B cell (primary cell): Measurements from ENCODE around the gene SIL1. TPM values are rescaled to one million over a fixed set of nuclear protein-coding genes. Genes with fewer than 3 reads are reported as not detected.

ENCODE experiments used
- ATAC-seq: fragments of 200-7000 bp; cut with Tn5 transposase; one replicate; pipeline ENCODE4 v1.10.0; 2021; ENCODE audit warnings: low read depth, mild to moderate bottlenecking, moderate number of reproducible peaks, moderate library complexity
- CTCF ChIA-PET: fragments of 350-600 bp; sonication (Branson Sonifier 250); formaldehyde crosslinking; loops from one replicate; lab custom pipeline; 2021; ENCODE audit warnings: antibody characterized with exemption, inconsistent platforms; lab: Charles Lee
- POLR2A ChIA-PET: fragments of 350-600 bp; sonication (Branson Sonifier 250); formaldehyde crosslinking; loops from one replicate; lab custom pipeline; 2021; ENCODE audit warnings: antibody characterized with exemption; lab: Charles Lee
- DNase-seq: peaks from one replicate; pipeline ENCODE4 v3.0.0; 2013
- H2AFZ ChIP-seq: 2 replicates; pipeline ENCODE4 v1.6.1; 2012; ENCODE audit warnings: mild to moderate bottlenecking, low read depth, low read length; ENCODE audit not compliant: insufficient read depth, poor library complexity, severe bottlenecking
- H3K27ac ChIP-seq, 2 donors: 1 replicate in 1 of 2; 2 replicates in 1 of 2; pipeline ENCODE4 v1.5.1; 2012 to 2013; ENCODE audit warnings: low read length in 2 of 2, mild to moderate bottlenecking in 2 of 2, moderate library complexity in 1 of 2
- H3K27me3 ChIP-seq, 4 experiments: fragments of 200-600 bp in 1 of 4; sonication (generic) in 1 of 4; replicated peaks in 1 of 4; 1 replicate in 2 of 4; 2 replicates in 2 of 4; pipeline versions ENCODE4 v1.6.1 to v1.7.0; 2013 to 2016; ENCODE audit warnings: low read length in 3 of 4, mild to moderate bottlenecking in 2 of 4, mixed read lengths in 1 of 4, moderate library complexity in 1 of 4; ENCODE audit not compliant: insufficient read depth in 4 of 4, control insufficient read depth in 3 of 4; ENCODE audit errors: control extremely low read depth in 1 of 4
- H3K36me3 ChIP-seq, 2 experiments: replicated peaks in 1 of 2; 1 replicate in 1 of 2; 2 replicates in 1 of 2; pipeline versions ENCODE4 v1.6.1 to v1.7.1; 2013; ENCODE audit warnings: low read length in 1 of 2; ENCODE audit not compliant: insufficient read depth in 2 of 2, control insufficient read depth in 1 of 2; ENCODE audit errors: control extremely low read depth in 1 of 2, extremely low read depth in 1 of 2
- H3K4me1 ChIP-seq, 2 donors: fragments of 200-600 bp in 1 of 2; sonication (generic) in 1 of 2; 1 replicate in 1 of 2; 2 replicates in 1 of 2; pipeline versions ENCODE4 v1.5.1 to v1.6.1; 2013 to 2017; ENCODE audit warnings: low read length in 2 of 2; ENCODE audit not compliant: control insufficient read depth in 2 of 2, insufficient read depth in 2 of 2
- H3K4me2 ChIP-seq: replicated peaks from 2 replicates; pipeline ENCODE3; 2012; ENCODE audit warnings: mild to moderate bottlenecking, low read depth, low read length; ENCODE audit not compliant: poor library complexity, severe bottlenecking
- H3K4me3 ChIP-seq, 5 experiments: fragments of 200-600 bp in 1 of 5; sonication (generic) in 1 of 5; 1 replicate in 3 of 5; 2 replicates in 2 of 5; pipeline versions ENCODE4 v1.5.1 to v1.7.0; 2011 to 2016; ENCODE audit warnings: low read length in 4 of 5, mild to moderate bottlenecking in 4 of 5, low read depth in 2 of 5, control low read depth in 1 of 5, moderate library complexity in 1 of 5; ENCODE audit not compliant: insufficient read depth in 1 of 5; ENCODE audit errors: control extremely low read depth in 1 of 5, extremely low read depth in 1 of 5
- H3K79me2 ChIP-seq: fragments of 200-600 bp; sonication (generic); one replicate; pipeline ENCODE4 v1.6.0; 2016; ENCODE audit warnings: low read length; ENCODE audit not compliant: control insufficient read depth, insufficient read depth
- H3K9ac ChIP-seq: fragments of 200-600 bp; sonication (generic); 2 replicates; pipeline ENCODE4 v1.6.1; 2017; ENCODE audit warnings: mild to moderate bottlenecking, low read length, moderate library complexity
- H3K9me3 ChIP-seq, 3 donors: one replicate each; pipeline versions ENCODE4 v1.6.1 to v1.7.1; 2013; ENCODE audit warnings: low read length in 2 of 3; ENCODE audit not compliant: control insufficient read depth in 2 of 3, insufficient read depth in 1 of 3; ENCODE audit errors: control extremely low read depth in 1 of 3
- H4K20me1 ChIP-seq: 2 replicates; pipeline ENCODE4 v1.6.0; 2012; ENCODE audit warnings: mild to moderate bottlenecking, low read length; ENCODE audit not compliant: insufficient read depth, control insufficient read depth, poor library complexity, severe bottlenecking
- H3K27ac Mint-ChIP-seq: one replicate; pipeline ENCODE4 v1.8.0; 2021; ENCODE audit warnings: mixed read lengths
- H3K27me3 Mint-ChIP-seq: one replicate; pipeline ENCODE4 v1.8.0; 2021; ENCODE audit warnings: mixed read lengths
- H3K4me1 Mint-ChIP-seq: one replicate; pipeline ENCODE4 v1.8.0; 2021; ENCODE audit warnings: mixed read lengths
- H3K4me3 Mint-ChIP-seq: one replicate; pipeline ENCODE4 v1.8.0; 2021; ENCODE audit warnings: mixed read lengths
- H3K9me3 Mint-ChIP-seq: one replicate; pipeline ENCODE4 v1.8.0; 2022; ENCODE audit warnings: mixed read lengths; ENCODE audit not compliant: insufficient read depth
- EZH2 ChIP-seq: IDR thresholded peaks from 2 replicates; pipeline ENCODE4 v1.6.1; 2012; ENCODE audit warnings: borderline replicate concordance, low read depth, mild to moderate bottlenecking, moderate library complexity, low read length; ENCODE audit not compliant: insufficient read depth, poor library complexity, severe bottlenecking
- WGBS: methylation state at CpG from one replicate; pipeline ENCODE4 v1.1.5; 2013; ENCODE audit warnings: missing lambda C conversion rate; ENCODE audit not compliant: insufficient coverage; 5-methylcytosine and 5-hydroxymethylcytosine counted together
- intact Hi-C: fragments of 100-400 bp; cut with micrococcal nuclease; formaldehyde crosslinking; loops from one replicate; pipeline ENCODE4 v1.10.0; 2022
- polyA plus RNA-seq: library from polyadenylated mRNA; depleted of rRNA; stranded (reverse); fragments of >200 nt; gene quantifications from 2 replicates; pipeline ENCODE4 v1.2.3, GENCODE V29; 2012
- total RNA-seq, 2 donors: library from RNA; stranded (reverse); fragments of 120-200 nt in 1 of 2; gene quantifications; 1 replicate in 1 of 2; 2 replicates in 1 of 2; pipeline versions ENCODE4 v1.2.3 to v1.2.4, GENCODE V29; 2013 to 2022
- TF ChIP-seq, protein P1 (sequence below): fragments of 200-600 bp; IDR thresholded peaks from one replicate; pipeline ENCODE4 v1.8.0; 2022; ENCODE audit warnings: antibody characterized with exemption, mild to moderate bottlenecking

The SIL1 gene
- total and polyA plus RNA-seq, 2 donors (not counting 1 experiment from before 2014, with no cell fraction given): 16.9 to 19.8 TPM

- H3K27ac Mint-ChIP-seq: no peak overlapping the region
Observed at GRCh38 chr5:139088024-139088423, 110.1 kb downstream of the SIL1 start.

DNA sequence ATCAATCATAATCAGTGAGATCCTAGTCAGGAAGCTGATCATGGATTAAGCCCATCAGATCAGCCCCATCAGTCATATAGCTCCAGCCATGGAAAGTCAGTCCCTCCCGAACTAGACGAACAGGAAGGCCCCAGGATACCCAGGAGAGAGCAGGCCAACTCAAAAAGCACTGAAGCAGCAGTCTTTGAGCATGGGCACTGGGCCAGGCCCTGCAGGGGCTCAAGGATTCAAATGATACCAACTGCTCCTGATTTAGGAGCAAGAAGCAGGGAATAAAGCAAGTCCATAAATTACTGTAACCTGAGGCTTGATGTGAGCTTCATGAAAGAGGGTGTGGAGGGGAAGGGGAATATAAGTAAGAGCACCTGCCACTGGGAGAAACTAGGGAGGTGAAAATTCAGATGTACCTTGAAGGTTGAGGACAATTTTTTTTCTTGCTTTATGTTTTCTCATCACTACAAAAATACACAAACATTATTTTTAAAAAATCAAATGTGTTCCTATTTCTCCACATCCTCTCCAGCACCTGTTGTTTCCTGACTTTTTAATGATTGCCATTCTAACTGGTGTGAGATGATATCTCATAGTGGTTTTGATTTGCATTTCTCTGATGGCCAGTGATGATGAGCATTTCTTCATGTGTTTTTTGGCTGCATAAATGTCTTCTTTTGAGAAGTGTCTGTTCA lies 115.2 kb downstream of the SIL1 start:
- POLR2A ChIA-PET: no interaction called here

More at GRCh38 chr5:139088024-139088423, 110.1 kb downstream of the SIL1 start:
- Histone ChIP-seq H3K9me3 (no peaks in the 10 kb centered on the region), H3K36me3 (no peaks in the 10 kb centered on the region), H3K4me1 (peaks cover 6 to 8% of the 10 kb centered on the region in 2 donors), H3K9ac (no peak overlapping the region), H4K20me1 (no peaks in the 10 kb centered on the region), H3K27me3 (no peaks in the 10 kb centered on the region), H3K4me2 (no peak overlapping the region), H2AFZ (no peak overlapping the region), H3K79me2 (peaks cover 3% of the 10 kb centered on the region), H3K27ac (no peak overlapping the region), H3K4me3 (no peak overlapping the region)
- DNase-seq (no peak), ATAC-seq (no peak)
- POLR2A ChIA-PET: no interaction called here
- Mint-ChIP-seq H3K4me3 (no peak overlapping the region), H3K9me3 (peaks cover 2% of the 10 kb centered on the region), H3K4me1 (peaks cover 10% of the 10 kb centered on the region), H3K27me3 (no peaks in the 10 kb centered on the region)
- WGBS: 7% methylated on average over 1 of the region's 1 CpG
- TF ChIP-seq, protein P1, sequence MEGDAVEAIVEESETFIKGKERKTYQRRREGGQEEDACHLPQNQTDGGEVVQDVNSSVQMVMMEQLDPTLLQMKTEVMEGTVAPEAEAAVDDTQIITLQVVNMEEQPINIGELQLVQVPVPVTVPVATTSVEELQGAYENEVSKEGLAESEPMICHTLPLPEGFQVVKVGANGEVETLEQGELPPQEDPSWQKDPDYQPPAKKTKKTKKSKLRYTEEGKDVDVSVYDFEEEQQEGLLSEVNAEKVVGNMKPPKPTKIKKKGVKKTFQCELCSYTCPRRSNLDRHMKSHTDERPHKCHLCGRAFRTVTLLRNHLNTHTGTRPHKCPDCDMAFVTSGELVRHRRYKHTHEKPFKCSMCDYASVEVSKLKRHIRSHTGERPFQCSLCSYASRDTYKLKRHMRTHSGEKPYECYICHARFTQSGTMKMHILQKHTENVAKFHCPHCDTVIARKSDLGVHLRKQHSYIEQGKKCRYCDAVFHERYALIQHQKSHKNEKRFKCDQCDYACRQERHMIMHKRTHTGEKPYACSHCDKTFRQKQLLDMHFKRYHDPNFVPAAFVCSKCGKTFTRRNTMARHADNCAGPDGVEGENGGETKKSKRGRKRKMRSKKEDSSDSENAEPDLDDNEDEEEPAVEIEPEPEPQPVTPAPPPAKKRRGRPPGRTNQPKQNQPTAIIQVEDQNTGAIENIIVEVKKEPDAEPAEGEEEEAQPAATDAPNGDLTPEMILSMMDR: no peak
- no peak for TF ChIP-seq EZH2
- CTCF ChIA-PET: no interaction called here
- intact Hi-C loops: no loop called here

More for the DNA sequence above, 115.2 kb downstream of the SIL1 start:
- no peak for DNase-seq
- H3K4me1 ChIP-seq: no peaks in the 10 kb centered on the region
- no peak overlapping the region for H3K4me3 ChIP-seq
- no peak overlapping the region for H2AFZ ChIP-seq
- H3K9me3 ChIP-seq: no peaks in the 10 kb centered on the region
- peaks cover 3% of the 10 kb centered on the region for H3K4me1 Mint-ChIP-seq
- no peak overlapping the region for H3K4me3 Mint-ChIP-seq
- H3K9ac ChIP-seq: no peak overlapping the region
- CTCF ChIA-PET: no interaction called here
- no peak overlapping the region for H3K4me2 ChIP-seq
- no peak for TF ChIP-seq EZH2
- TF ChIP-seq, protein P1: no peak
- intact Hi-C loops: no loop called here
- H3K27ac Mint-ChIP-seq: no peak overlapping the region
- H3K27me3 Mint-ChIP-seq: no peaks in the 10 kb centered on the region
- H4K20me1 ChIP-seq: no peaks in the 10 kb centered on the region
- peaks cover 6% of the 10 kb centered on the region for H3K79me2 ChIP-seq
- peaks cover 2% of the 10 kb centered on the region for H3K9me3 Mint-ChIP-seq
- WGBS: 93% methylated on average over 2 of the region's 2 CpGs
- no peak overlapping the region for H3K27ac ChIP-seq
- ATAC-seq: no peak
- no peaks in the 10 kb centered on the region for H3K36me3 ChIP-seq
- H3K27me3 ChIP-seq: no peaks in the 10 kb centered on the region
